Upper lobe of left lung (tissue), 6 donors: ENCODE measurements around the gene RASL10B. TPM values are rescaled to one million over a fixed set of nuclear protein-coding genes. Genes with fewer than 3 reads are reported as not detected.
A peak's percentile ranks its signal among the peaks of the same experiment; 100 is the strongest.
"Not testable (repeated sequence)": the region's sequence is repeated elsewhere in the genome, so short reads cannot be mapped to it uniquely, and the experiment has no call there.

ENCODE experiments used
- ATAC-seq, 2 donors: fragments of 200-7000 bp; cut with Tn5 transposase; one replicate each; pipeline ENCODE4 v1.9.1; 2022; ENCODE audit warnings: mild to moderate bottlenecking in 2 of 2, moderate library complexity in 2 of 2; ENCODE audit not compliant: low FRiP score in 2 of 2
- DNase-seq, 2 donors: peaks; one replicate each; pipeline ENCODE4 v3.0.0-alpha.2; 2019 to 2020
- H3K27ac ChIP-seq, 4 donors: fragments of 200-600 bp; sonication (generic); one replicate each; pipeline ENCODE4 v1.5.1; 2016 to 2019
- H3K27me3 ChIP-seq, 4 donors: fragments of 200-600 bp; sonication (generic); one replicate each; pipeline ENCODE4 v1.5.1; 2017 to 2019
- H3K36me3 ChIP-seq, 4 donors: fragments of 200-600 bp; sonication (generic); one replicate each; pipeline ENCODE4 v1.5.1; 2016 to 2019
- H3K4me1 ChIP-seq, 4 donors: fragments of 200-600 bp; sonication (generic); one replicate each; pipeline ENCODE4 v1.5.1; 2018 to 2019
- H3K4me3 ChIP-seq, 4 donors: fragments of 200-600 bp; sonication (generic); one replicate each; pipeline ENCODE4 v1.5.1; 2017 to 2019; ENCODE audit warnings: mild to moderate bottlenecking in 2 of 4, moderate library complexity in 1 of 4
- H3K9me3 ChIP-seq, 4 donors: fragments of 200-600 bp; sonication (generic); one replicate each; pipeline ENCODE4 v1.5.1; 2018 to 2019
- CTCF ChIP-seq, 6 experiments: fragments of 450-650 bp in 4 of 6; fragments of 200-600 bp in 2 of 6; sonication (generic) in 2 of 6; IDR thresholded peaks; one replicate each; pipeline ENCODE4 v1.5.1; 2016 to 2019; ENCODE audit warnings: antibody characterized with exemption in 6 of 6
- EP300 ChIP-seq, 4 donors: sonication (generic); formaldehyde crosslinking; IDR thresholded peaks; one replicate each; pipeline ENCODE4 v1.5.1; 2017; ENCODE audit warnings: antibody characterized with exemption in 4 of 4, control low read depth in 2 of 4
- POLR2A ChIP-seq, 4 donors: fragments of 450-650 bp; IDR thresholded peaks; one replicate each; pipeline ENCODE4 v1.5.1; 2016 to 2017; ENCODE audit warnings: antibody characterized with exemption in 4 of 4, mild to moderate bottlenecking in 2 of 4
- POLR2AphosphoS5 ChIP-seq, 2 donors: sonication (generic); formaldehyde crosslinking; IDR thresholded peaks; one replicate each; pipeline ENCODE4 v1.5.1; 2017; ENCODE audit warnings: antibody characterized with exemption in 2 of 2
- WGBS, 2 donors: methylation state at CpG; one replicate each; pipeline ENCODE4 v1.1.5; 2017 to 2018; 5-methylcytosine and 5-hydroxymethylcytosine counted together
- total RNA-seq, 6 donors: library from RNA; depleted of rRNA in 4 of 6; stranded (reverse); fragments of >200 nt in 4 of 6; gene quantifications; one replicate each; pipeline versions ENCODE4 v1.1.0 to v1.2.1, GENCODE V29; 2016 to 2021
- donor health status: DM: no; HTN: no; CAD: no; lungs with moderate emphysema.
- donor health status: DM: no; HTN: yes; CAD: no; lungs with severe emphysema.

The RASL10B gene
- total RNA-seq, 6 donors from 2014 or later: 1.0 to 4.1 (median 1.7) TPM

GRCh38 chr17:35701491-35701890 is 29.9 kb upstream of the RASL10B start:
- Histone ChIP-seq H3K27me3 (no peaks in the 10 kb centered on the region), H3K9me3 (no peaks in the 10 kb centered on the region), H3K4me1 (peaks cover 10 to 19% (median 15%) of the 10 kb centered on the region in 4 donors), H3K4me3 (no peak overlapping the region), H3K27ac (no peak overlapping the region), H3K36me3 (peaks cover 0 to 10% (median 2%) of the 10 kb centered on the region in 4 donors)
- TF ChIP-seq POLR2AphosphoS5 (IDR thresholded peaks at IDR 0.05) (no peak), CTCF (IDR thresholded peaks at IDR 0.05) (no peak), POLR2A (IDR thresholded peaks at IDR 0.05) (no peak), EP300 (IDR thresholded peaks at IDR 0.05) (no peak)
- no peak for ATAC-seq
- 92 to 94% methylated on average over 5 of the region's 5 CpGs for WGBS, 2 donors
- no peak for DNase-seq

GRCh38 chr17:35703308-35703707 is 28.1 kb upstream of the RASL10B start:
- ATAC-seq, H3K27me3 ChIP-seq, H3K36me3 ChIP-seq, H3K27ac ChIP-seq, DNase-seq, H3K9me3 ChIP-seq, H3K4me3 ChIP-seq: not testable (repeated sequence)
- WGBS, 2 donors: 98 to 100% methylated on average over 2 of the region's 2 CpGs
- peaks cover 10 to 27% (median 17%) of the 10 kb centered on the region in 4 donors for H3K4me1 ChIP-seq

DNA sequence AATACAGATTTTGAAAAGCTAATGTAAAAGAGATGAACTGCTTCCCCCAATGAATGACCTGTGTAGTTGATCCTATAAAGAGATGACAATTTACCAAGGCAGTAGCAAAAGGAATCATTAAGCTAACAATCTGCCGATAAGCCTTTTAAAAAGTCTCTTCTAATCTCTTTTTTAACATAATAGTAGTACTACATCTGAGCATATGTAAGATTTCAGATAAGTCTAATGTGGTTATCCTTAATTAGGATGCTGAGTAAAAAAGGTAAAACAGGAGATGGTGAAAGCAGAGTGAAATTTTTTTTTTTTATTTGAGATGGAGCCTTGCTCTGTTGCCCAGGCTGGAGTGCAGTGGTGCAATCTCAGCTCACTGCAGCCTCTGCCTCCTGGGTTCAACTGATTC is 26.2 kb upstream of the RASL10B start:
- no peak for ATAC-seq
- peaks cover 0 to 14% (median 5%) of the 10 kb centered on the region in 4 donors for H3K36me3 ChIP-seq
- WGBS, 2 donors: 92 to 97% methylated on average over 1 of the region's 1 CpG

DNA sequence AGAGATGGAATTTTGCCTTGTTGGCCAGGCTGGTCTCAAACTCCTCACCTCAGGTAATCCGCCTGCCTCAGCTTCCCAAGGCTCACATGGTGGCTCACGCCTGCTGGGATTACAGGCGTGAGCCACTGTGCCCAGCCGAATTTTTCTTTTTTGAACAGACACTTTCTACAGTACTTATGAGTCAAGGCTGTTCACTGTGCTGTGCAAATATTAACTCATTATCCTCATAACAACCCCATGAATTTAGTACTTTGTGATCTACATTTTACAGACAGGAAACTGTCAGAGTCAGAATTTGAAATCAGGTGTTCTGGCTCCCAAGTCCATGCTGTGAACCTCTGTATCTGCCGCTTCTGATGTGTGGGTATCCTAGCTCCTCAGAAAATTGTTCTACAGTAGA is 25.7 kb upstream of the RASL10B start:
- Histone ChIP-seq H3K36me3 (peaks cover 2 to 18% (median 8%) of the 10 kb centered on the region in 4 donors), H3K4me3 (no peak overlapping the region), H3K9me3 (no peaks in the 10 kb centered on the region), H3K27ac (peak overlapping the region in 2 of 4 donors; percentile 37 to 49), H3K4me1 (peaks cover 10 to 30% (median 22%) of the 10 kb centered on the region in 4 donors), H3K27me3 (no peaks in the 10 kb centered on the region)
- TF ChIP-seq POLR2AphosphoS5 (IDR thresholded peaks at IDR 0.05): no peak
- no peak for TF ChIP-seq POLR2A (IDR thresholded peaks at IDR 0.05)
- no peak for TF ChIP-seq CTCF (IDR thresholded peaks at IDR 0.05)
- no peak for TF ChIP-seq EP300 (IDR thresholded peaks at IDR 0.05)
- DNase-seq: no peak
- 48 to 76% methylated on average over 5 of the region's 5 CpGs for WGBS, 2 donors
- no peak for ATAC-seq

More for the DNA sequence above, 26.2 kb upstream of the RASL10B start:
- no peak for DNase-seq
- TF ChIP-seq POLR2A (IDR thresholded peaks at IDR 0.05): no peak
- TF ChIP-seq POLR2AphosphoS5 (IDR thresholded peaks at IDR 0.05): no peak
- TF ChIP-seq CTCF (IDR thresholded peaks at IDR 0.05): no peak
- TF ChIP-seq EP300 (IDR thresholded peaks at IDR 0.05): no peak
- peak overlapping the region in 1 of 4 donors; percentile 49 for H3K27ac ChIP-seq
- H3K4me3 ChIP-seq: no peak overlapping the region
- H3K9me3 ChIP-seq: no peaks in the 10 kb centered on the region
- H3K4me1 ChIP-seq: peaks cover 10 to 30% (median 22%) of the 10 kb centered on the region in 4 donors
- H3K27me3 ChIP-seq: no peaks in the 10 kb centered on the region

DNA sequence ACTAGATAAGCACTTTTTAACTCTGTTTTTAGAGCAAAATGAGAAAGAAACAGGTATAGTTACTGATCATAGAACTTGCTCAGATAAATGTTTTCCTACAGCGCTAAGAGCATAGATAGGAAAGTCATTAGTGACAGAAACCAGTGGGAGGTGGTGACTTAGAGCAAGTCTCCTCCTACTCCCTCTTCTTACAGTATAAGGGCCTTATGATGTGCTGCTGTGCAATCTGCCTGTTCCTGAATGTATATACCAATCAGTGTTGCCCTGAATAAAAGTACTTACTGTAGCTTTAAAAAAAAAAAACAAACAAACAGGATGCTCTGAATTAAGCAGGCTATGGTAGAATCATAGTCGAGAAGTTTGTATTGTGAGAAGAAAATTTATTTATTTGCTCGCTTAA is 23.3 kb upstream of the RASL10B start:
- Histone ChIP-seq H3K27ac (no peak overlapping the region), H3K36me3 (peaks cover 6 to 39% (median 16%) of the 10 kb centered on the region in 4 donors), H3K27me3 (no peaks in the 10 kb centered on the region), H3K4me3 (no peak overlapping the region), H3K4me1 (peaks cover 19 to 38% (median 31%) of the 10 kb centered on the region in 4 donors), H3K9me3 (no peaks in the 10 kb centered on the region)
- WGBS, 2 donors: 69 to 72% methylated on average over 3 of the region's 3 CpGs
- no peak for DNase-seq
- no peak for ATAC-seq
- no peak for TF ChIP-seq POLR2A (IDR thresholded peaks at IDR 0.05)
- TF ChIP-seq POLR2AphosphoS5 (IDR thresholded peaks at IDR 0.05): no peak
- no peak for TF ChIP-seq EP300 (IDR thresholded peaks at IDR 0.05)

- ATAC-seq (no peak), DNase-seq (no peak)
- no peak for TF ChIP-seq EP300 (IDR thresholded peaks at IDR 0.05)
- TF ChIP-seq CTCF (IDR thresholded peaks at IDR 0.05): no peak
- no peak for TF ChIP-seq POLR2AphosphoS5 (IDR thresholded peaks at IDR 0.05)
- TF ChIP-seq POLR2A (IDR thresholded peaks at IDR 0.05): no peak
- Histone ChIP-seq H3K4me1 (peaks cover 23 to 39% (median 31%) of the 10 kb centered on the region in 4 donors), H3K9me3 (no peaks in the 10 kb centered on the region), H3K27ac (no peak overlapping the region), H3K27me3 (no peaks in the 10 kb centered on the region), H3K36me3 (peaks cover 6 to 44% (median 18%) of the 10 kb centered on the region in 4 donors), H3K4me3 (no peak overlapping the region)
- 31 to 56% methylated on average over 3 of the region's 3 CpGs for WGBS, 2 donors
Observed at GRCh38 chr17:35708951-35709350, 22.5 kb upstream of the RASL10B start.
